Peyer's patch (tissue), 4 donors: ENCODE measurements around the gene ZNF3.

Experiments used
- POLR2A ChIP-seq, 2 donors: fragments of 450-650 bp; IDR thresholded peaks; one replicate each; pipeline ENCODE4 v1.5.1; 2017; ENCODE audit warnings: antibody characterized with exemption in 2 of 2, mild to moderate bottlenecking in 2 of 2, moderate library complexity in 2 of 2
- TF ChIP-seq, protein P1 (sequence below), 6 experiments: fragments of 450-650 bp in 4 of 6; fragments of 200-600 bp in 2 of 6; sonication (generic) in 1 of 6; IDR thresholded peaks; one replicate each; pipeline ENCODE4 v1.5.1; 2017 to 2019; ENCODE audit warnings: antibody characterized with exemption in 6 of 6, mild to moderate bottlenecking in 3 of 6, moderate library complexity in 1 of 6

DNA sequence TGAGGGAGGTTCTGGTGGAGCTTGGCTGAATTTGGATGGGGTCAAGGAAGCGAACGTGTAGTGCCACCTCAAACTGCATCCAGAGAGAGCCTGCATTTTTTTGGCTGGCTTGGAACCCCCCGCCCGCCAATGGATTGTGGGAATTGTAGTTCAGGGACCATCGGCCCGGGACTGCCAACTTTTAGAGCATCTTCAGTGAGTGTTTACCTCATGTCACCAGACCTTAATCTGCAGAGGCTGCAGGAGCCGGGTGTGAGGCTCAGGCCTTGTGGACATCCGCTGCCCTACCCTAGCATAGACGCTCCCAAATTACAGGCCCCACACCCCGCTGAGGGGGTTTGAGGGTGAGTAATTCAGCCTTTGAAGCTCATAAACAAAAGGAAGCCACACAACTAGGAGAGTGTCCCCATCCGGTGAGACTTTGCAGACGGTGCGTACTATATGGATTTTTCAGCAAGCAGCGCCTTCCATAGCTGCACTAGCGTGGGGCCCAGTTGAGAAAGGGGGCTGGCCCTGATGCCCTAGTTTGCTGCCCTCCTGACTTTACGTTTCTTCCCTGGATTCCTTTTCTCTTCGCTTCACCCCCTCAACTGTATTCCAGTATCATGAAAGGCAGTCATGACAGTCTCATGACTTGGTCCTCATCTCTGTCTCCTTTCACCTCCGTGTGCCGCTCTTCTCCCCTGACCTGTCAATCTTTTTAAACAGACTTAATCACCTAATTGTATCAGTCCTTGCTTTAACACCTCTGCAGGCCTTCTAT, 38.6 kb upstream of the ZNF3 start:
- TF ChIP-seq, protein P1, sequence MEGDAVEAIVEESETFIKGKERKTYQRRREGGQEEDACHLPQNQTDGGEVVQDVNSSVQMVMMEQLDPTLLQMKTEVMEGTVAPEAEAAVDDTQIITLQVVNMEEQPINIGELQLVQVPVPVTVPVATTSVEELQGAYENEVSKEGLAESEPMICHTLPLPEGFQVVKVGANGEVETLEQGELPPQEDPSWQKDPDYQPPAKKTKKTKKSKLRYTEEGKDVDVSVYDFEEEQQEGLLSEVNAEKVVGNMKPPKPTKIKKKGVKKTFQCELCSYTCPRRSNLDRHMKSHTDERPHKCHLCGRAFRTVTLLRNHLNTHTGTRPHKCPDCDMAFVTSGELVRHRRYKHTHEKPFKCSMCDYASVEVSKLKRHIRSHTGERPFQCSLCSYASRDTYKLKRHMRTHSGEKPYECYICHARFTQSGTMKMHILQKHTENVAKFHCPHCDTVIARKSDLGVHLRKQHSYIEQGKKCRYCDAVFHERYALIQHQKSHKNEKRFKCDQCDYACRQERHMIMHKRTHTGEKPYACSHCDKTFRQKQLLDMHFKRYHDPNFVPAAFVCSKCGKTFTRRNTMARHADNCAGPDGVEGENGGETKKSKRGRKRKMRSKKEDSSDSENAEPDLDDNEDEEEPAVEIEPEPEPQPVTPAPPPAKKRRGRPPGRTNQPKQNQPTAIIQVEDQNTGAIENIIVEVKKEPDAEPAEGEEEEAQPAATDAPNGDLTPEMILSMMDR (IDR thresholded peaks at IDR 0.05), result no peak
- no peak for TF ChIP-seq POLR2A (IDR thresholded peaks at IDR 0.05)
